Skeletal muscle tissue (tissue), 4 donors: ENCODE data around the gene NANOS2. TPM values are rescaled to one million over a fixed set of nuclear protein-coding genes. Genes with fewer than 3 reads are reported as not detected.
A peak's percentile ranks its signal among the peaks of the same experiment; 100 is the strongest.

Experiments used
- H3K27ac ChIP-seq: one replicate; pipeline ENCODE4 v1.7.0; 2013; ENCODE audit warnings: mild to moderate bottlenecking, low read depth, low read length, inconsistent platforms
- H3K27me3 ChIP-seq, 3 donors: one replicate each; pipeline ENCODE4 v1.7.0; 2013; ENCODE audit warnings: low read length in 3 of 3; ENCODE audit not compliant: control insufficient read depth in 3 of 3, insufficient read depth in 3 of 3
- H3K36me3 ChIP-seq, 3 donors: one replicate each; pipeline ENCODE4 v1.7.0; 2013; ENCODE audit warnings: low read length in 3 of 3; ENCODE audit not compliant: control insufficient read depth in 3 of 3, insufficient read depth in 3 of 3
- H3K4me1 ChIP-seq, 3 donors: one replicate each; pipeline ENCODE4 v1.7.0; 2013; ENCODE audit warnings: low read length in 3 of 3, mild to moderate bottlenecking in 3 of 3; ENCODE audit not compliant: control insufficient read depth in 3 of 3, insufficient read depth in 3 of 3
- H3K4me3 ChIP-seq, 3 donors: one replicate each; pipeline ENCODE4 v1.7.0; 2013; ENCODE audit warnings: low read length in 3 of 3
- H3K9ac ChIP-seq, 3 donors: one replicate each; pipeline ENCODE4 v1.7.0; 2013; ENCODE audit warnings: low read length in 3 of 3, mild to moderate bottlenecking in 3 of 3, moderate library complexity in 2 of 3, low read depth in 1 of 3
- H3K9me3 ChIP-seq, 3 donors: one replicate each; pipeline ENCODE4 v1.7.0; 2013; ENCODE audit warnings: low read length in 3 of 3; ENCODE audit not compliant: control insufficient read depth in 3 of 3
- total RNA-seq: library from RNA; depleted of rRNA; stranded (reverse); fragments of >200 nt; gene quantifications from one replicate; pipeline ENCODE4 v1.2.3, GENCODE V29; 2014
- donor health status: Osteomylitis.

NANOS2 gene
- total RNA-seq, 1 donor from 2014 or later = not detected

DNA sequence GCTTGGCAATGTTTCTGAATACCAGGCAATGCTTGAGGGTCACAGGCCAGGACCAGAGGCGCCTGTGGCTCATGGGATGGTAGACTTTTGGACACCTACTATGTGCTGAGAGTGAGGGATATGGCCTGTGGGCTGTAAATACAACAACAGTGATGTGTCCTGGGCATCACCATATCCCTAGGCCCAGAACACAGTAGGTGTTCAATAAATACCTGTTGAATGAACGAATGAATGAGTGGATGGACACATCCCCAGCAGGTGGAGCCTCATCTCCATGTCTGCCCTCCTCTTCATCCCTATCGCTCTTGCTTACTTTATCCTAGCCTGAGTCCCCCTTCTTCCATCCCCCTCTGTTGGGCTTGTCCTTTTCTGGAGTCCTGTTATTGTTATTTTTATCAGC is 16.5 kb upstream of the NANOS2 start:
- no peak overlapping the region for H3K4me3 ChIP-seq
- H3K4me1 ChIP-seq = peaks cover 2 to 6% (median 6%) of the 10 kb centered on the region in 3 donors
- no peaks in the 10 kb centered on the region for H3K36me3 ChIP-seq
- H3K9me3 ChIP-seq = no peaks in the 10 kb centered on the region
- H3K9ac ChIP-seq = no peak overlapping the region
- peaks cover 26 to 29% (median 28%) of the 10 kb centered on the region in 3 donors for H3K27me3 ChIP-seq
- no peak overlapping the region for H3K27ac ChIP-seq

DNA sequence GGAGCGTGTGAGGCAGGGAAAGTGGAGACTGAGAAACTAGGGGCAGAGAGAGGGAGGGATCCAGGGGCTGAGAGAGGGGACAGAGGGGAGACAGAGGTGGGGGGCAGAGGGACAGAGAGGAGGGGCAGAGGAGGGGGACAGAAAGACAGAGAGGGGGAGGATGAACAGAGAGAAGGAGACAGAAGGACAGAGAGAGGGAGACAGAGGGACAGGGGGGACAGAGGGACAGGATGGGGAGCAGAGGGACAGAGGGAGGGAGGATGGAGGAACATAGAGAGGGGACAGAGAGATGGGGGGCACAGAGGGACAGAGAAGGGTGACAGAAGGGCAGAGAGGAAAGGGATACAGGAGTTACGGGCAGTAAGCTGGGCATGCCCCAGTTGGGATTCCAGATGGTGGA is 14.7 kb upstream of the NANOS2 start:
- no peak overlapping the region for H3K9ac ChIP-seq

DNA sequence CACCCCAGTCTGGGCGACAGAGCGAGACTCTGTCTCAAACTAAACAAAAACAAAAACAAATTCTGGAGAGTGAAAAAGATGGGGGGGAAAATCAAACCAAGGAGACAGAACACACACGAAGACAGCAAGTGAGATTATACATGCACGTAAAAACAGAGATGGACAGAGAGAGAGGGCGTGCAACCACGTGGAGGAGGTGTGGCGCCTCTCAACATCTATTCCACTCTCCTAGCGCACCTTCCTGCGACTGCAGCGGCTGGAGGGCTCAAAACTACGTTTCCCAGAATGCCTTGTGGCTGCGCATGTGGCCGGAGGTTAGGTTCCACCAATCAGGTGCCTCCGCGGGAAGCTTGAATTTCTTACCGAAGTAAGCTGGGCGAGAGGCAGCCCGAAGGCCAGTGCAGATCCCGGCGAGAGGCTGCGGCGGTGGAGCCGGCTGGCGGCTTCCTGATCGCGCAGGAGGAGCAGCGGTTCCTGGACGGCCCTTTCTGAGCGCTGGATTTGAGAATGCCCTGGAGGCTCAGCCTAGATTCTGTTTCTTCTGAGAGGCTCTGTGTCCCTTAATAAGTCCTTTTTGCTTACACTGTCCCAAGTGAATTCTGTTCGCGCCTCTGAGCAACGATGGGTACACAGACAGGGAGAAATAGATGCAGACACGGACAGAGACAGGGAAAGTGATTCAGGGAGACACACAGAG is 13.1 kb upstream of the NANOS2 start:
- Histone ChIP-seq H3K4me1 (peaks cover 2 to 6% (median 6%) of the 10 kb centered on the region in 3 donors), H3K27ac (no peak overlapping the region), H3K4me3 (peak overlapping the region in 1 of 3 donors; percentile 52), H3K27me3 (peaks cover 7 to 10% (median 8%) of the 10 kb centered on the region in 3 donors), H3K9ac (no peak overlapping the region), H3K36me3 (no peaks in the 10 kb centered on the region), H3K9me3 (no peaks in the 10 kb centered on the region)

More for the DNA sequence above, 14.7 kb upstream of the NANOS2 start:
- Histone ChIP-seq H3K36me3 (no peaks in the 10 kb centered on the region), H3K9me3 (no peaks in the 10 kb centered on the region), H3K27me3 (peaks cover 14 to 16% (median 16%) of the 10 kb centered on the region in 3 donors), H3K4me1 (peaks cover 2 to 6% (median 6%) of the 10 kb centered on the region in 3 donors), H3K4me3 (no peak overlapping the region), H3K27ac (no peak overlapping the region)

DNA sequence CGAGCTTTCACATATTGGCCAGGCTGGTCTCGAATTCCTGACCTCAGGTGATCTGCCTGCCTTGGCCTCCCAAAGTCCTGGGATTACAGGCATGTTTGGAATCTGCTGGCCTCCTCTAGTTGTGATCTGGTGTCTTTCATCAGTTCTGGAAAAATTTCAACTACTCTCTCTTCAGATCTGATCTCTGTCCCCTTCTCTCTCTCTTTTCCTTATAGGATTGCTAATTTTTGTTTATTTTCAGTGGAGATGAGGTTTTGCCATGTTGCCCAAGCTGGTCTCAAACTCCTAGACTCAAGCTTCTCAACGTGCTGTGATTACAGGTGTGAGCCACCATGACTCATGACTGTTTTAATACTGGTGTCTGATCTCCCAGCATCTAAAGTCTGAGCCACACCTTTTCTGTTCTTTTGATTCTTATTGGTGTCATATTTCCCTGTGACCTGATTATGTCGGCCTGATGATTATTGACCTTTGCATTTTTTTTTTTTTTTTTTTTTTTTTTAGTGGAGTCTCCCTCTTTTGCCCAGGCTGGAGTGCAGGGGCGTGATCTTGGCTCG is 10.4 kb upstream of the NANOS2 start:
- Histone ChIP-seq H3K4me1 (peaks cover 2 to 6% (median 6%) of the 10 kb centered on the region in 3 donors), H3K27me3 (peaks cover 0 to 7% (median 4%) of the 10 kb centered on the region in 3 donors), H3K4me3 (no peak overlapping the region), H3K36me3 (no peaks in the 10 kb centered on the region), H3K9me3 (no peaks in the 10 kb centered on the region), H3K27ac (no peak overlapping the region), H3K9ac (no peak overlapping the region)

DNA sequence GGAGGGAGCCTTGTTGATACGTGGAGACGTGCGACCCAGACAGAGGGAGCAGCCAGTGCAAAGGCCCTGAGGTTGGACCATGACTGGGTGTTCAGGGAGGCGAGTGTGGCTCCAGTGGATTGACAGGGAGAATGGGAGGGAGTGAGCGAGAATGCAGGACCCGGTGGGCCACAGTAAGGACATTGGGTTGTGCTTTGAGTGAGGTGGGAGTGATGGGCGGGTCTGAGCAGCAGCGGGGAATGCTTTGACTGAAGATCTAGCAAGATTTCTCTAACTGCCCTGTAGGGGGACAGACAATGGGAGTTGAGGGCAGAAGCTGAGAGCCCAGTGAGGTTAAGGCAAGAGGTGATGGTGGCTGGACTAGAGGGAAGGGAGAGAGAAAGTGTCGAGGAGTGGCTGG is 7.7 kb upstream of the NANOS2 start:
- H3K36me3 ChIP-seq = no peaks in the 10 kb centered on the region
- H3K27me3 ChIP-seq = peaks cover 4 to 13% (median 11%) of the 10 kb centered on the region in 3 donors
- no peak overlapping the region for H3K27ac ChIP-seq
- H3K9me3 ChIP-seq = no peaks in the 10 kb centered on the region
- no peak overlapping the region for H3K4me3 ChIP-seq
- H3K9ac ChIP-seq = no peak overlapping the region
- H3K4me1 ChIP-seq = no peaks in the 10 kb centered on the region

DNA sequence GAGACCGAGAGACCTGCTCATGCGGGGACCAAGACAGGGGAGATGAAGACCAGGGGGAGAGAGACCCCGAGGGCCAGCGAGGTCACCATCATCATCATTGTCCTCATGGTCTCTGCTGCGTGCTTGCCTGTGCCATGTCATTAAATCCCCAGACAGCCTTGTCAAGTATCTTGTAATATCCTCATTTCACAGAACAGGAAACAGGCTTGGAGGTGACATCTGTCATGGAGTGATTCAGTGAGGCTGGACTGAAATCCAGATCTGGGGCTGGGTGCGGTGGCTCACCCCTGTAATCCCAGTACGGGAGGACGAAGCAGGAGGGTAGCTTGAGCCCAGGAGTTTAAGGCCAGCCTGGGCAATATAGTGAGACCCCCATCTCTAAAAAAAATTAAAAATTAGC is 5.9 kb upstream of the NANOS2 start:
- no peak overlapping the region for H3K27ac ChIP-seq
- no peaks in the 10 kb centered on the region for H3K36me3 ChIP-seq
- H3K4me3 ChIP-seq = no peak overlapping the region
- no peak overlapping the region for H3K9ac ChIP-seq
- no peaks in the 10 kb centered on the region for H3K9me3 ChIP-seq
- no peaks in the 10 kb centered on the region for H3K4me1 ChIP-seq
- peaks cover 4 to 13% (median 11%) of the 10 kb centered on the region in 3 donors for H3K27me3 ChIP-seq

DNA sequence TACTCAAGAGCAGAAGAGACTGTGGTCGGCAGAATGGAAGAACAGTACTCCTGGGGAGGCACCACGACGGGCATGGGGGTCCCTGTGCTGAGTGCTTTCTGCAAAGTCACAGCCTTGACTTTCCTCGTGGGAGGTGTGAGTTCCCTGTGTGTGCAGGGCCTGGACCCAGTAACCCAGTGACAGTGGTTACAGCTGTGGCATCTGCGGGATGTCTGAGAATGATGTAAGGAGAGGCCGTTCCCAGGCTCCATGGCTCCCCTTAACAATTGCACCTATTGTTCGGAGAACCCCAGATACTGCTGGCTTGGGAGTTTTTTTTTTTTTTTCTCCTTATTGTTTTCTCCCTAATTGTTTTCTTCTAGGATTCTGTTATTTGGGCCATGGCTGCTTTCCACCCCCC is 5.1 kb upstream of the NANOS2 start:
- no peaks in the 10 kb centered on the region for H3K36me3 ChIP-seq
- H3K4me1 ChIP-seq = no peaks in the 10 kb centered on the region
- H3K9me3 ChIP-seq = no peaks in the 10 kb centered on the region
- H3K27me3 ChIP-seq = peaks cover 4 to 16% (median 11%) of the 10 kb centered on the region in 3 donors
- no peak overlapping the region for H3K27ac ChIP-seq
- H3K4me3 ChIP-seq = no peak overlapping the region
- no peak overlapping the region for H3K9ac ChIP-seq

DNA sequence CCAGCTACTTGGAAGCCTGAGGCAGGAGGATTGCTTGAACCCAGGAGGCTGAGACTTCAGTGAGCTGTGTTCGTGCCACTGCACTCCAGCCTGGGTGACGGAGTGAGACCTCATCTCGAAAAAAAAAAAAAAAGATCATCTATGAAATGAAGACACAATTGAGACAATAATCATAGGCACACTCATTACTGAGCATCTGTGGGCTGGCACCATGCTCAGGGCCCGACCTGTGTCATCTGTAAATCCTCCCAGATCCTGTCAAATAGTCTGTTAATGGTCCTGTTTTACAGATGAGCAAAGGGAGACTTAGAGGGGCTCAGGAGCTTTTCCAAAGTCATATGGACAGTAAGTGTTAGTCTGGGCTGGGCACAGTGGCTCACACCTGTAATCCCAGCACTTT is 4.1 kb upstream of the NANOS2 start:
- H3K27ac ChIP-seq = no peak overlapping the region
- H3K36me3 ChIP-seq = no peaks in the 10 kb centered on the region
- no peak overlapping the region for H3K4me3 ChIP-seq
- no peaks in the 10 kb centered on the region for H3K9me3 ChIP-seq
- no peak overlapping the region for H3K9ac ChIP-seq
- H3K27me3 ChIP-seq = peaks cover 10 to 21% (median 14%) of the 10 kb centered on the region in 3 donors
- no peaks in the 10 kb centered on the region for H3K4me1 ChIP-seq

DNA sequence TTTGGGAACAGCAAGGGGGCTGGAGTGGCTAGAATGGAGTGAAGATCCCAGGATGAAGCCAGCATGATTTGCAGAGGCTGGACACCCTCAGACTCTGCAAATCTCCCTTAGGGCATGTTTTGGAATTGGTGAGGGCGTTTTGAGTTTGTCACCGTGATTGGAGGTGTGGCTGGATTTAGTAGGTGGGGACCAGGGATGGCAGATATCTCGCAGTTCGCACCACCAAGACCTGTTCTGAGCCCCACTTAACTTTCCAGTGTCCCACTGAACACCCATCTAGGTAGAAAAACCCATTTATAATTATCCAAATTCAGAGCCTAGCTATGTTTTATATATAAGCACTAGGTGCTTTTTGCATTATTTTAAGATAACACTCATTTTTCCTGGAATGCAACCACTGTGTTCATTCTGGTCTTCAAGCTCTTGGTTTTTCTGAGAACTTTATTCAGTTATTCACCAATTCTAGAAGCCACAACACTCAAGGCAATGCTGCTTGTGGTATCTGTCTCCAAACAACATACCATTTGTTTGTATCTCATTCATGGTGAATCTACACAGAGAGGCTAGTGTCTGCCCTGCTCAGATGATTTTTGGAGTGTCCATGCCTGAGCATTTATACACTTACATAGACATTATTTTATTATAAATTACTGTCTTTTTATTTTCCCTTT is 3.0 kb upstream of the NANOS2 start:
- H3K36me3 ChIP-seq = no peaks in the 10 kb centered on the region
- no peaks in the 10 kb centered on the region for H3K9me3 ChIP-seq
- no peak overlapping the region for H3K9ac ChIP-seq
- H3K4me3 ChIP-seq = no peak overlapping the region
- H3K4me1 ChIP-seq = no peaks in the 10 kb centered on the region
- no peak overlapping the region for H3K27ac ChIP-seq
- peaks cover 18 to 27% (median 19%) of the 10 kb centered on the region in 3 donors for H3K27me3 ChIP-seq

DNA sequence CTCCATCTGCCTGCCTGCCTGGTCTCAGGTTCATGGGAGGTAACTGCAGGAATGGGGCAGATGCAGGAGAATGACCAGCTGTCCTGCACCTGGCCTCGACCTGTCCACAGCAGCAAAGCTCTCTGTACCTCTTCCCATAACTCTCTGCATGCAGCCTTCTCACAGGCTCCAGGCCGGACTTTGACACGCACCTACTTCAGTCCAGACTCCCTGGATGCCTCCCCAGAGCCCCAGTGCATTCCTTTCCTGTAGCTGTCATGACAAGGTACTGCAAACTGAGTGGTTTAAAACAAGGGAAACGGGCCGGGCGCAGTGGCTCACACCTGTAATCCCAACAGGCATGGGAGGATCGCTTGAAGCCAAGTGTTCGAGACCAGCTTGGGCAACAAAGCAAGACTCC is 3.3 kb downstream of the NANOS2 start:
- Histone ChIP-seq H3K9me3 (no peaks in the 10 kb centered on the region), H3K36me3 (no peaks in the 10 kb centered on the region), H3K27ac (no peak overlapping the region), H3K4me1 (no peaks in the 10 kb centered on the region), H3K4me3 (no peak overlapping the region), H3K27me3 (peaks cover 13 to 26% (median 25%) of the 10 kb centered on the region in 3 donors), H3K9ac (no peak overlapping the region)
